Panc1 (cell line): Measurements from ENCODE around the gene CCDC74B. TPM values are rescaled to one million over a fixed set of nuclear protein-coding genes. Genes with fewer than 3 reads are reported as not detected.
A peak's percentile ranks its signal among the peaks of the same experiment; 100 is the strongest.
"Not testable (repeated sequence)": the region's sequence is repeated elsewhere in the genome, so short reads cannot be mapped to it uniquely, and the experiment has no call there.

Source experiments
- ATAC-seq: fragments of 200-7000 bp; cut with Tn5 transposase; 2 replicates; pipeline ENCODE4 v1.9.1; 2020; ENCODE audit warnings: mild to moderate bottlenecking, moderate library complexity
- BruUV-seq: library from RNA; stranded (reverse); fragments of 400-500 nt; replicated peaks from 2 replicates; lab custom pipeline; 2021; lab: Mats Ljungman, UMichigan
- CTCF ChIA-PET: fragments of 300-600 bp; sonication (Branson Sonifier 250); formaldehyde crosslinking; loops from one replicate; lab custom pipeline; 2022; ENCODE audit warnings: antibody characterized with exemption; lab: Charles Lee
- POLR2A ChIA-PET: fragments of 300-600 bp; sonication (Branson Sonifier 250); formaldehyde crosslinking; loops from one replicate; lab custom pipeline; 2022; ENCODE audit warnings: antibody characterized with exemption; lab: Charles Lee
- DNase-seq: peaks from one replicate; pipeline ENCODE4 v3.0.0-alpha.2; 2010; ENCODE audit warnings: low read depth, low spot score
- H3K27ac ChIP-seq: 2 replicates; pipeline ENCODE4 v1.5.1; 2011; ENCODE audit warnings: mild to moderate bottlenecking, low read length, inconsistent platforms
- H3K27me3 ChIP-seq: fragments of 200-500 bp; sonication (Bioruptor generic); 2 replicates; pipeline ENCODE4 v1.6.0; 2014; ENCODE audit warnings: low read length, inconsistent platforms; ENCODE audit not compliant: control insufficient read depth, insufficient read depth
- H3K36me3 ChIP-seq: fragments of 200-500 bp; sonication (Bioruptor generic); 2 replicates; pipeline ENCODE4 v1.5.1; 2014; ENCODE audit warnings: inconsistent platforms, mild to moderate bottlenecking, low read length, moderate library complexity; ENCODE audit not compliant: control insufficient read depth, insufficient read depth
- H3K4me1 ChIP-seq: 2 replicates; pipeline ENCODE4 v1.5.1; 2011; ENCODE audit warnings: inconsistent platforms, mild to moderate bottlenecking, low read length, moderate library complexity; ENCODE audit not compliant: control insufficient read depth, insufficient read depth
- H3K4me3 ChIP-seq, 2 experiments: 2 replicates each; pipeline ENCODE4 v1.5.1; 2011 to 2012; ENCODE audit warnings: low read depth in 2 of 2, low read length in 2 of 2, mild to moderate bottlenecking in 2 of 2, inconsistent platforms in 1 of 2, moderate library complexity in 1 of 2
- H3K9me3 ChIP-seq: fragments of 200-500 bp; sonication (Bioruptor generic); 2 replicates; pipeline ENCODE4 v1.5.1; 2014; ENCODE audit warnings: low read depth, mild to moderate bottlenecking, inconsistent platforms, low read length, moderate library complexity; ENCODE audit not compliant: control insufficient read depth, insufficient read depth
- POLR2AphosphoS5 ChIP-seq: IDR thresholded peaks from 2 replicates; pipeline ENCODE4 v1.6.1; 2012; ENCODE audit warnings: mild to moderate bottlenecking, low read depth, low read length, moderate library complexity
- SIN3A ChIP-seq: IDR thresholded peaks from 2 replicates; pipeline ENCODE4 v1.6.1; 2012; ENCODE audit warnings: low read depth, mild to moderate bottlenecking, low read length, moderate library complexity, borderline replicate concordance; ENCODE audit not compliant: insufficient read depth
- TCF7L2 ChIP-seq: IDR thresholded peaks from 2 replicates; pipeline ENCODE4 v1.6.1; 2011; ENCODE audit warnings: mild to moderate bottlenecking, low read depth, low read length, inconsistent platforms
- in situ Hi-C: cut with HindIII; loops from 2 replicates; pipeline ENCODE4 v1.10.0; 2016; ENCODE audit warnings: low sequenced_read_pairs, low pct_unique_long_range_greater_than_20kb
- intact Hi-C: fragments of 100-400 bp; cut with micrococcal nuclease; formaldehyde crosslinking; loops from one replicate; pipeline ENCODE4 v1.10.0; 2022; ENCODE audit not compliant: unreplicated experiment
- total RNA-seq: library from RNA; stranded (reverse); gene quantifications from one replicate; pipeline ENCODE4 v1.2.1, GENCODE V29; 2021; ENCODE audit not compliant: unreplicated experiment
- TF ChIP-seq, protein P1 (sequence below), 2 experiments: IDR thresholded peaks; 2 replicates each; pipeline ENCODE4 v1.6.1; 2011 to 2012; ENCODE audit warnings: low read depth in 2 of 2, control low read depth in 1 of 2, low read length in 1 of 2, mild to moderate bottlenecking in 1 of 2, moderate library complexity in 1 of 2; ENCODE audit not compliant: insufficient read depth in 1 of 2
- TF ChIP-seq, protein P2 (sequence below): fragments of 450-650 bp; IDR thresholded peaks from 2 replicates; pipeline ENCODE4 v1.5.1; 2017; ENCODE audit warnings: mild to moderate bottlenecking

CCDC74B gene
- total RNA-seq, 1 experiment from 2014 or later, result 9.8 TPM

DNA sequence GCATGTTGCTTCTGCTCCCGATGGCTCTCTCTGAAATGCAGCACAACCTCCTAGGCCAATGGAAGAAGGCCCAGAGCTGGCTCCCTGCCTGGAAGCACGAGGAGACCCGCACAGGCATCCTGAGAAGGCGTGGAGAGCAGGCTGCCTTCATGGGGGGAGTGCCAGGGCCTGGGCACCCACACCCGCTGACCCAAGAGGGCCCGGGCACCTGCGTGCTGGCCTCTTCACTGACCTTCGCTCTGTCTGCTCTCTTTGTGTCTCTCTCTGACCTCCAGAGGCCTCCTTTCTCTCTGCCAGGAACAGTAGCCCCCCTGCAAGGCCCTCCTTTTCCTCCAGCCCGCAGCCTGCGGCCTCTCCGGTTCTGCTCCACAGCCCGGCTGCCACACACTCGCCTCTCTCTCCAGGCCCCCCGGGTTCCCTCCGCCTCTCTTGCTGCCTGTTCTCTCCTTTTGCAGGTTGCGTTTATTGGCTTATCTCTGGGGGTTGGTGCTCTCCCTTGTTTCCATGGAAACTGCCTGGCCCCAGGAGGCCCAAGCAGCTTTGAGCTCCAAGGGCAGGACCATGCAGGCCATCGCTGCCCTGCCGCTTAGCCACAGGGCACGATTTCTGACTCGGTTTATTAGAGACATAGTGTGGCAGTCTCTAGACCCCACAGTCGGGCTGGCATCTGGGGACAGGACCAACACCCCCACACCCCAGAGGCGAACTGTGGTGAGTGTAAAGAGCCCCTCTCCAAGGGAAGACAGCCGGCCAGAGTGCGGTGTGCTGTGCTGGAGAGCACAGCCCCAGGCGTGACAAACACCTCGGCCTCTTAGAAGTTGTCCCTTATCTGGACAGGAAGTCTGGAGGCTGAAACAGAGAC is 38.8 kb upstream of the CCDC74B start:
- CTCF ChIA-PET, result no interaction called here
- in situ Hi-C loops (no loop called here), intact Hi-C loops (loop anchor here (5.0 kb wide), 1 partner anchor 149 kb away; no protein-coding TSS in a partner anchor)
- H3K36me3 ChIP-seq, result peaks cover 2% of the 10 kb centered on the region; the same call in 1 of the 2 replicates
- peaks cover 4% of the 10 kb centered on the region; the same call in 1 of the 2 replicates for H3K4me1 ChIP-seq
- no peak for ATAC-seq
- peak overlapping the region; percentile 65 to 100 for H3K4me3 ChIP-seq
- DNase-seq, result no peak
- no peaks in the 10 kb centered on the region for H3K9me3 ChIP-seq
- H3K27me3 ChIP-seq, result no peaks in the 10 kb centered on the region
- TF ChIP-seq, protein P1, sequence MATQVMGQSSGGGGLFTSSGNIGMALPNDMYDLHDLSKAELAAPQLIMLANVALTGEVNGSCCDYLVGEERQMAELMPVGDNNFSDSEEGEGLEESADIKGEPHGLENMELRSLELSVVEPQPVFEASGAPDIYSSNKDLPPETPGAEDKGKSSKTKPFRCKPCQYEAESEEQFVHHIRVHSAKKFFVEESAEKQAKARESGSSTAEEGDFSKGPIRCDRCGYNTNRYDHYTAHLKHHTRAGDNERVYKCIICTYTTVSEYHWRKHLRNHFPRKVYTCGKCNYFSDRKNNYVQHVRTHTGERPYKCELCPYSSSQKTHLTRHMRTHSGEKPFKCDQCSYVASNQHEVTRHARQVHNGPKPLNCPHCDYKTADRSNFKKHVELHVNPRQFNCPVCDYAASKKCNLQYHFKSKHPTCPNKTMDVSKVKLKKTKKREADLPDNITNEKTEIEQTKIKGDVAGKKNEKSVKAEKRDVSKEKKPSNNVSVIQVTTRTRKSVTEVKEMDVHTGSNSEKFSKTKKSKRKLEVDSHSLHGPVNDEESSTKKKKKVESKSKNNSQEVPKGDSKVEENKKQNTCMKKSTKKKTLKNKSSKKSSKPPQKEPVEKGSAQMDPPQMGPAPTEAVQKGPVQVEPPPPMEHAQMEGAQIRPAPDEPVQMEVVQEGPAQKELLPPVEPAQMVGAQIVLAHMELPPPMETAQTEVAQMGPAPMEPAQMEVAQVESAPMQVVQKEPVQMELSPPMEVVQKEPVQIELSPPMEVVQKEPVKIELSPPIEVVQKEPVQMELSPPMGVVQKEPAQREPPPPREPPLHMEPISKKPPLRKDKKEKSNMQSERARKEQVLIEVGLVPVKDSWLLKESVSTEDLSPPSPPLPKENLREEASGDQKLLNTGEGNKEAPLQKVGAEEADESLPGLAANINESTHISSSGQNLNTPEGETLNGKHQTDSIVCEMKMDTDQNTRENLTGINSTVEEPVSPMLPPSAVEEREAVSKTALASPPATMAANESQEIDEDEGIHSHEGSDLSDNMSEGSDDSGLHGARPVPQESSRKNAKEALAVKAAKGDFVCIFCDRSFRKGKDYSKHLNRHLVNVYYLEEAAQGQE (IDR thresholded peaks at IDR 0.05; ENCODE audit: insufficient read depth in 1 of 2, low read depth in 2 of 2, low read length in 1 of 2), result no peak
- no peak for TF ChIP-seq SIN3A
- no peak for TF ChIP-seq POLR2AphosphoS5
- TF ChIP-seq, protein P2, sequence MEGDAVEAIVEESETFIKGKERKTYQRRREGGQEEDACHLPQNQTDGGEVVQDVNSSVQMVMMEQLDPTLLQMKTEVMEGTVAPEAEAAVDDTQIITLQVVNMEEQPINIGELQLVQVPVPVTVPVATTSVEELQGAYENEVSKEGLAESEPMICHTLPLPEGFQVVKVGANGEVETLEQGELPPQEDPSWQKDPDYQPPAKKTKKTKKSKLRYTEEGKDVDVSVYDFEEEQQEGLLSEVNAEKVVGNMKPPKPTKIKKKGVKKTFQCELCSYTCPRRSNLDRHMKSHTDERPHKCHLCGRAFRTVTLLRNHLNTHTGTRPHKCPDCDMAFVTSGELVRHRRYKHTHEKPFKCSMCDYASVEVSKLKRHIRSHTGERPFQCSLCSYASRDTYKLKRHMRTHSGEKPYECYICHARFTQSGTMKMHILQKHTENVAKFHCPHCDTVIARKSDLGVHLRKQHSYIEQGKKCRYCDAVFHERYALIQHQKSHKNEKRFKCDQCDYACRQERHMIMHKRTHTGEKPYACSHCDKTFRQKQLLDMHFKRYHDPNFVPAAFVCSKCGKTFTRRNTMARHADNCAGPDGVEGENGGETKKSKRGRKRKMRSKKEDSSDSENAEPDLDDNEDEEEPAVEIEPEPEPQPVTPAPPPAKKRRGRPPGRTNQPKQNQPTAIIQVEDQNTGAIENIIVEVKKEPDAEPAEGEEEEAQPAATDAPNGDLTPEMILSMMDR, result no peak
- TF ChIP-seq TCF7L2, result no peak
- H3K27ac ChIP-seq, result no peak overlapping the region; the same call in 1 of the 2 replicates
- TSS peak; percentile 46 for BruUV-seq
- POLR2A ChIA-PET, result no interaction called here

DNA sequence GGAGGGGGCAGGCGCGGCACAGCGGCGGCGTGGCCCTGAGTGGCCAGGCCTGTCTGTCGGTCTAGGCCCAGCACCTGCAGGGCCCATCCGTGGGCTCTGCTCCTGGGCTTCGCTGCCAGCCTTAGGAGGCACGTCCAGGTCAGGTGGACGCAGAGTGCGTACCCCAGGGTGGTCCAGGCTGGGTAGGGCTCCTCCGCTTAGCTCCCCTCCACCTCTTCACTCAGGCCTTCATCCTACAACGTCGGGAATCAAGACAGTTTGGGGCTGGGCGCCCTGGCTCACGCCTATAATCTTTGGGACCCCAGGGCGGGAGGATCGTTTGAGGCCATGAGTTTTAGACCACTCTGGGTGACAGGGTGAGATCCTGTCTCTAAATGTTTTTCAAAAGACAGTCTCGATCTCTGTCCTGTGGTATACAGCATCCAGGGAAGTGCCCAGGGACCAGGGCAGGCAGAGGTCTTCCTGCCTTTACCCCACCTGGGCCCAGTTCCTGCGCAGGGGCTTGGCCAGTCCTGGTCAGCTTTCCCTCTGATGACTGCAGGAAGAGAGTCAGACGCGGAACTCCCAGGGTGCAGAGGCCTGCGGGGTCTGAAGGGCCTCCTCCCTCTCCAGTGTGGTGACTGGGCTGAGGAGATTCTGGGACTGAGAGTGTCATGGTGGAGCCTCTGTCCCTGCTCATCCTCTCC is 38.1 kb upstream of the CCDC74B start:
- CTCF ChIA-PET, BruUV-seq, H3K27me3 ChIP-seq, POLR2A ChIA-PET, in situ Hi-C loops, DNase-seq, H3K36me3 ChIP-seq, H3K4me1 ChIP-seq, H3K9me3 ChIP-seq: not testable (repeated sequence)
- Histone ChIP-seq H3K27ac (peak overlapping the region; percentile 81), H3K4me3 (peak overlapping the region; percentile 65 to 100)
- intact Hi-C loops, result loop anchor here (5.0 kb wide), 1 partner anchor 149 kb away; no protein-coding TSS in a partner anchor
- ATAC-seq, result peak; percentile 17
